Stimulated activated CD4-positive, alpha-beta T cell treated with anti-CD3 and anti-CD28 coated beads, Interleukin-4, amount 100 ng/mL, for 24 hours (primary cell): ENCODE measurements around the gene THRB.

ENCODE experiments used
- DNase-seq: peaks from one replicate; pipeline ENCODE4 v3.0.0-alpha.2; 2020

Gene THRB

GRCh38 chr3:24342275-24342674 lies 152.4 kb downstream of the THRB start:
- DNase-seq: no peak

GRCh38 chr3:24341668-24342067 lies 153.0 kb downstream of the THRB start:
- DNase-seq: no peak

GRCh38 chr3:24340966-24341365 lies 153.7 kb downstream of the THRB start:
- DNase-seq: no peak

GRCh38 chr3:24340161-24340560 lies 154.5 kb downstream of the THRB start:
- no peak for DNase-seq

DNA sequence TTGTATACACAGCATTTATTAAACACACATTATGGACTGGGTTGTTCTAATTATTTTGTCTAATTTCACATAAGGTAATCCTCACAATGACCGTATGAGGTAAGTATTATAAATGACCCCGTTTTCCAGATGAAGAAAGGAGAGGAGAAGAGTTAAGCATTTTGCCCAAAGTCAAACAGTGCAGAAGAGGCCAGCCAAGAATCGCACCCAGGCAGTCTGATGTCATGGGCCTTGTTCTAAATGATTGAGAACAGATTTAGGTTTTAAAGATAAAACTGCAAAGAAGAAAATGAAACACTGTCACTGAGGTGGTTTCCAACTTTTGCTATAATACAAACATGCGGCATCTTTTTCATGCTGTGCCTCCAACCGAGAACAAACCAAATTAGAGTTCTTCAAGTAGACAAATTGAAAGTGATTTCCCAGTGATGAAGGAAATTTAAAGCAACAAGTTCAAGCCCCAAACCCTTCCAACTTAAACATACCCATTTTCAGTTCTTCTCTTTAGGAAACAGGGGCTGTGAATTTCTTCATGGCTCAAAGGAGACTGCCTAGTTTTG lies 155.3 kb downstream of the THRB start:
- no peak for DNase-seq

DNA sequence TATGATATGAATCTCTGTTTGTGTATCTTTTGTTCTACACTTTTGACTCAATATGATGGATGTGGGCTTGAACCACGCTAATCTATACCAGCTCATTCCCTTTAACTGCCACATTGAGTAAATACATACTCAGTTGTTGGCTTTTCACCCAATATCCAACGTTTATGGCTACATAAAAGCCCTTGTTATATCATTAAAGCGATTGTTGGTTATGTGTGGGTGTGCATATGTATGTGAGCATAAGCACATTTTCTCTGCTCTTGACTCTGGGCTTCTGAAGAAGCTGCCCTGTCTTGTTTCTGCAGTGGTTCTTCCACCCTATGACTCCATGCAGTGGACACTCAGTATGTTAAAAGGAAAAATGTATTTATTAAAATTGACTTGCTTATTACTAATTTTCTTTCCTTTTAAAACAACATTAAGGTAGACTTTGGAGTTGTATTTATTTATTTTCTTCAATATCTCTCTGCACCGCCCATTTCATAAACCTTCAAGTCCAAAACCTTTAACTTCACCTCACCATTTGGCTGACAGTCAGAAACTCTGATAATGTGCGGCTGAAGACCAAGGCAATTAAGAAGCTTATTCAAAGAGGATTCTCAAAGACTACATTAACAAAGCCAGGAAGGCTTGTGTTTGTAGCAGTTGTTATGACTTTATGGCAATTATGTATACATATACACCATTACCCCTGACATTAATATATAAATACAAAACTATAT lies 156.1 kb downstream of the THRB start:
- no peak for DNase-seq

DNA sequence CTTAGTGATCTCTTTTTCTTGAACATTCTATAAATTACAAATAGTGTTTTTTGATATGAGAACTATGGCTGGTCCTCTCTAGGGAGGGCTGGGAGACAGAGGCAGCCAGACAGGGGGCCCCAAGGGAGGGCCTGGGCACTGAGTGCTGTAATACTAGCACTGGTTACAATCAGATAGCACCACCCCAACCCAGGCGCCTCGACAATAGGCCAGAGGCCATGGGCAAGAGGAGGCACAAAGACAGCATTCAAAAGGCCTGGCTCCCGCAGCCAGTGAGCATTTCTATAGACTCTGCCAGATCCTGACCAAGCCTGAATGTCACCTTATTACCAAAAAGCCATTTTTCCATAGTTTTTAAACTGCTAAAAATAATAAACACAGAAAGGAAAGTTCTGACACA lies 158.5 kb downstream of the THRB start:
- no peak for DNase-seq

DNA sequence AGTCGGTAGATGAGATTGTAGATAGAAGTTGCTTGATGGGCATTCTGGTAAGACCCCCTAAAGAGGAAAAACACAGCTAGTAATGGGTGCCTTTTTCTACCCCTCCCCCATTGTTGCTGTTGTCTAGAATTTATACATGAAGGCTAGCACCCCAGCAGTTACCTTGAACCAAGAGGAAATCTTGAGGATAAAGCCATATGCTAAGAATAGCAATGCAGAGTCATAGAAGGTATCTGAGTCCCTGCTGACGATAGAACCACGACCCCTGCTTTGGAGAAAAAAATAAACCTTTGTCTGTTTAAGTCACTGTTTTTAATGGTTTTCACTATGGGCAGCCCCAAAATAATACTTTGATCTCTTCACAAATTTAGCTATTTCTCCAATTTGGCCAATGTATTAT lies 162.6 kb downstream of the THRB start:
- DNase-seq: no peak

DNA sequence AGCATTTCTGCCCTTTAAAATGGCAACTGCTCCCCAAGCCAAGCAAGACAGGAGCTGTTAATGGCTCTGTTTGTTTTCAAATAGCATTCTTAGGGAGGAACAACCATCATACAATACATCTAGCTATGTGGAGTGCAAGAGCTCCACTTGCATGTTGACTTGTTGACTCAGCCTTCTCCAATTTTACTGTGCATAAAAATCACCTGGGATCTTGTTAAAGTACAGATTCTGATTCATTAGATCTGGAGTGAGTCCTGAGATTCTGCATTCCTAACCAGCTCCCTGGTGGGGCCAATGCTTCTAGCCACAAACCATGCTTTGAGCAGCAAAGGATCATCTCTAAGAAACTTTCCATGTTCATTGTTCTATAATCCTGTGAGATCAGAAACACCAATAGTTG lies 171.4 kb downstream of the THRB start:
- no peak for DNase-seq

GRCh38 chr3:24320601-24321000 lies 174.0 kb downstream of the THRB start:
- no peak for DNase-seq

DNA sequence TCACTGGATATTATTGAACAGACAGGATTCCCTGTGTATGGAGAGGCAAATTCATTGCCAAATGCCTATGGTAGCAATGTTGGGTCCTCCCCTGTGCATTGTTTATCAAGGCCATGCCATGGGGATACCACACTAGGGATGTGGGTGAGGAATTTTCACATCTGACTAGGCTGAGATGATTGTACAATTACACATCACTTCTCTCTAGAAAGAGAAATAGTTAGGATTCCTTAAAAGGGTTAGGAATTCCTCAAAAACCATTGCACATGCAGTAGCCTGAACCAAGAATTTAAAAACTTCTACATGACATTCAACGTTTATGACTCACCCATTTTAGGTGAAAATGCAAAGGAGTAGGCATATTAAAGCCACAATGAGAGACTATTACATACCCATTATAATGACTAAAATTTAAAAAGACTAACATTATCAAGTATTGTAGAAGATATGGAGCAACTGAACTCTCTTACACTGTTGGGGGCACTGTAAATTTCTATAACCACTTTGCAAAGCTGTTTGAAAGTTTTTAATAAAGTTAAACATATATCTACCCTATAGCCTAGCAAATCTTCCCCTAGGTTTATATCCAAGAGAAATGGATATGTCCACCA lies 175.9 kb downstream of the THRB start:
- no peak for DNase-seq

DNA sequence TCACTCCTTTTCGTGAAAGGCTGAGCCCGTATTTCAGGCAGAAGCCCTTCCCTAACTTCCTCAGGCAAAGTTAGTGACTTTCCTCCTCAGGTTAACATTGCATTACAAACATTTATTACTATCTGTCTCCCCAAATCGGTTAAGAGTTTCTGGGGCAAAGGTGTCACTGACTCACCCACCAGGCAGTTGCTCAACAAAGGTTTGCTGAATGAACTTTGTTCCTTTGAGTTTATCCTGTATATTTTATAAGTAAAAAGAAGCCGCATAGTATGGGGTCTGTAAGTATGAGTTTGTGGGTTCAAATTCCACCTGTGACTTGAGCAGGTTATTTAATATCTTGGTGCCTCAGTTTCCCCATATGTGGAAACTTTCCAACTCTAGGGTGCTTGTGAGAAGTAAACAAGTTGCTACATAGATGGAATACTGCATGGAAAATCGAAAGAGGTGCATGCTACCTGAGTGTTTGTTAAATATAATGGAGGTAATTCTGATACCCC lies 177.7 kb downstream of the THRB start:
- DNase-seq: no peak

- no peak for DNase-seq
These were observed 178.7 kb downstream of the THRB start for GRCh38 chr3:24315971-24316370.

DNA sequence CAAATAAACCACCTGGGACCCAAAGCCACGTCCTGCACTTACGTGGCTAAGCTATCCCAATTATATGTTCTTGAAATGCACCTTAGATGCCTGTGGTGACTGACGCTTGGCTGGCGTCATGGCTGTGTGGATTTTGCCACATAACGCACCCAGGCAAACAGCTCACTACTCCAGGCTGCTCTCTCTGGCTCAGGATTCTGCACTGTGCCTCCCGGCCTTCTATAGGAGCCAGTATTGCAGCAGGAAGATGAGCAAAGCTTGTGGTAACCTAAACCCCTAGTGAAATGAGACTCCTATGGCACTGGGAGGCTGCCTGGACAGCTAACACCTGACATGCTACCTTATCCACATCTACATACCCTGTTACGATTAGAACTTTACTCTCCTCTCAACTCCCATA lies 179.3 kb downstream of the THRB start:
- no peak for DNase-seq

GRCh38 chr3:24311881-24312280 lies 182.8 kb downstream of the THRB start:
- DNase-seq: no peak

DNA sequence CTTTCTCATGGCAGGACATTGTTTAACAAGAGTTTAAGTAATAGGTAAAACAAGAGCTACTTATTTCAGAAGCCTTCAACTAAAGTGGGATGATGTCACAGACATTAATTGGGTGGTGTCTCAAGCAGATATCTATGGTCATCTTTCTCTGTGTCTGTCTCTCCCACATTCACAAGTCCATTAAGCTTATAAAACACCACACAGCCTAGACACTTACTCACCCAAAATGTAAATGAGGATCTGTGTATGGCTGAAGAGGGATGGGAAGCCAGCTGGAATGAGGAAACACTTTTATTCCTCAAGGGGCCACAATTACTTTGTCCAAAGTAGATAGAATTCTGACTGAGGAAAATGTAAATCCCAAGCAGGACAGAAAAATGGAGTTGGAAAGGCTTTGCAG lies 183.8 kb downstream of the THRB start:
- no peak for DNase-seq

- no peak for DNase-seq
These were observed 188.1 kb downstream of the THRB start for GRCh38 chr3:24306518-24306917.

DNA sequence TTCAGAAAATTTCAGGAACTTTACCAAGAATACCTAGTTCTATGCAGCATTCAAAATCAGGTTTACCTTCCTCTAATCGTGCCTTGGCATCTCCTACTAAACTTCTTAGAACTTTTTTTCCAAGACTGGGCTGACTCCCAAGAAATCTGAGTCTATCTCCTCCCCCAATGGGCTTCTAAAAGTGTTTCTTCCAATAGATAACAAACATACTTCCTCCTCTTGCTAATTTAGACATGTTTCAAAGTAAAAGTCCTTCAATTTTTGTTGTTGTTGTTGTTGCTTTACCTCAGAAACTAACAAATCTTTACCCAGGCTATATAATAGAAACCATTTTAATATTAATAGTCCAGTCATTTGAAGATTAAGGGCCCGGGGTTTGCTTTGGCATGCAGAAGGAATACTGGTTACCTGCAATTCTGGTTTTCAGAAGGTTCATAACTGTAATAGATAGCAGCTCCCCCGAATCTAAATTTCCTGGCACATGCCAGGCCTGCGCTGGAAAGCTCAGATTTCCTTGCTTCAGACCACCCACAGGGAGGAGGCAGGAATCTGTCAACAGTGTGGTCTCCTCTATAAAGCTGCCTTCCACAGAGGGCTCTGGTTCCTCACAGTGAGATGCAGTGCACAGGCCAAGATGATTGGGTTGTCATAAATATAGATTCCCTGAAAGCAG lies 188.7 kb downstream of the THRB start:
- DNase-seq: no peak

- DNase-seq: no peak
These were observed 191.4 kb downstream of the THRB start for GRCh38 chr3:24303057-24303754.

GRCh38 chr3:24302396-24302795 lies 192.3 kb downstream of the THRB start:
- DNase-seq: no peak

GRCh38 chr3:24300949-24301348 lies 193.7 kb downstream of the THRB start:
- no peak for DNase-seq

DNA sequence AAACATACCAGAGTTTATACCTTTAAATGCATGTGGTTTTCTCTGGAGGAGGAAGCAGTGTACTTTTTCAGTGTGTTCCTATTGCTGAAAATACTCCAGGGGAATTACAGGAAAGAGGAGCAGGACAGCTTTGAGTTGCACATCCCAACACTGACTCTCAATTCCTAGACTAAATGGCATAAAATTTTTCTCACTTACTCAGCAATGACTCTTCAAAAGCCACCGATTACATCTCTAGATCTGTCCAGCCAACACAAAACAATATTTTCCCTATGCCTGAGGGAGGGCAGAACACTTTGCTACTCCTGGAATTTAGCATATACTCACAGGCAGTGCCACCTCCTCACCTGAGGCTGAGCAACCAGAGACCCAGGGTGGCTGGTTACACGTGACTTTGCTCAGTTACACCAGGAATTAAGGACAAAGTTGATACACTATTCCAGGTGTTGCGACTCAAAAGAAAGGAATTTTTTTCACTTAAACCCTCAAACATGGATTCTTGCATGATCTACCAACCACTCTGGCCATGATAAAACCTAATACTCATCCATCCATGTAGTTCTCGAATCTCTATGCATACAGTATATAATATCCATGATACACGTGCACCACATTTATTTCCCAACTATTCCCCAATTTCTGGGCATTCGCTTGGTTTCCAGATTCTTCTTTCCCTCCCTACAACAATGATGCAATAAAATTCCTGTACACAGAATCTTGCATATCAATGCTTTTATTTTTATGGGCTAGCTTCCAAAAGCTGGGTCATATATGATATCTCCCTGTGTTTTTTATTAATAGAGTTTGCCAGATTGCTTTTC lies 194.6 kb downstream of the THRB start:
- DNase-seq: no peak
